Calu3 (cell line): ENCODE measurements around the gene HCST. TPM values are rescaled to one million over a fixed set of nuclear protein-coding genes. Genes with fewer than 3 reads are reported as not detected.

Source experiments
- BruUV-seq: library from RNA; stranded (reverse); fragments of 400-500 nt; replicated peaks from 2 replicates; lab custom pipeline; 2021; lab: Mats Ljungman, UMichigan
- CTCF ChIA-PET: fragments of 300-600 bp; sonication (Branson Sonifier 250); formaldehyde crosslinking; loops from one replicate; lab custom pipeline; 2022; ENCODE audit warnings: antibody characterized with exemption; lab: Charles Lee
- DNase-seq: peaks from one replicate; pipeline ENCODE4 v3.0.0; 2022
- H3K27ac Mint-ChIP-seq: one replicate; pipeline ENCODE4 v1.8.0; 2022; ENCODE audit warnings: mixed read lengths; ENCODE audit not compliant: unreplicated experiment
- H3K27me3 Mint-ChIP-seq: one replicate; pipeline ENCODE4 v1.8.0; 2022; ENCODE audit warnings: mixed read lengths; ENCODE audit not compliant: unreplicated experiment
- H3K36me3 Mint-ChIP-seq: one replicate; pipeline ENCODE4 v1.8.0; 2022; ENCODE audit warnings: mild to moderate bottlenecking, moderate library complexity, mixed read lengths; ENCODE audit not compliant: insufficient read depth, unreplicated experiment
- H3K4me1 Mint-ChIP-seq: one replicate; pipeline ENCODE4 v1.8.0; 2022; ENCODE audit warnings: mild to moderate bottlenecking, low read depth, mixed read lengths; ENCODE audit not compliant: unreplicated experiment
- H3K4me3 Mint-ChIP-seq: one replicate; pipeline ENCODE4 v1.8.0; 2022; ENCODE audit warnings: mild to moderate bottlenecking, low read depth, moderate library complexity, mixed read lengths; ENCODE audit not compliant: unreplicated experiment
- H3K9me3 Mint-ChIP-seq: one replicate; pipeline ENCODE4 v1.8.0; 2022; ENCODE audit warnings: low read depth, mixed read lengths; ENCODE audit not compliant: unreplicated experiment
- CTCF ChIP-seq: fragments of 200-600 bp; IDR thresholded peaks from one replicate; pipeline ENCODE4 v1.8.0; 2022; ENCODE audit warnings: antibody characterized with exemption; ENCODE audit not compliant: unreplicated experiment
- intact Hi-C: fragments of 100-400 bp; cut with micrococcal nuclease; formaldehyde crosslinking; loops from one replicate; pipeline ENCODE4 v1.10.0; 2022; ENCODE audit not compliant: unreplicated experiment
- total RNA-seq: library from RNA; stranded (reverse); gene quantifications from 2 replicates; pipeline ENCODE4 v1.2.3, GENCODE V29; 2022

Gene HCST
- total RNA-seq, 1 experiment from 2014 or later: not detected

- H3K4me3 Mint-ChIP-seq: no peak overlapping the region
- no peaks in the 10 kb centered on the region for H3K36me3 Mint-ChIP-seq
- intact Hi-C loops: no loop called here
- DNase-seq: no peak
- H3K9me3 Mint-ChIP-seq: no peaks in the 10 kb centered on the region
- peaks cover 36% of the 10 kb centered on the region for H3K27me3 Mint-ChIP-seq
- no TSS peak for BruUV-seq
- CTCF ChIA-PET: no interaction called here
- no peak for TF ChIP-seq CTCF
- no peak overlapping the region for H3K27ac Mint-ChIP-seq
- H3K4me1 Mint-ChIP-seq: no peaks in the 10 kb centered on the region
Measured at GRCh38 chr19:35919306-35919705, 17.0 kb downstream of the HCST start.

GRCh38 chr19:35921012-35921411 lies 18.7 kb downstream of the HCST start:
- no peak for DNase-seq
- TF ChIP-seq CTCF: no peak
- no peaks in the 10 kb centered on the region for H3K4me1 Mint-ChIP-seq
- H3K4me3 Mint-ChIP-seq: no peak overlapping the region
- BruUV-seq: no TSS peak
- peaks cover 40% of the 10 kb centered on the region for H3K27me3 Mint-ChIP-seq
- intact Hi-C loops: no loop called here
- no peaks in the 10 kb centered on the region for H3K9me3 Mint-ChIP-seq
- CTCF ChIA-PET: no interaction called here
- no peaks in the 10 kb centered on the region for H3K36me3 Mint-ChIP-seq
- no peak overlapping the region for H3K27ac Mint-ChIP-seq

- intact Hi-C loops: no loop called here
- Mint-ChIP-seq H3K4me3 (no peak overlapping the region), H3K36me3 (no peaks in the 10 kb centered on the region), H3K27ac (no peak overlapping the region), H3K4me1 (no peaks in the 10 kb centered on the region), H3K27me3 (peaks cover 47% of the 10 kb centered on the region), H3K9me3 (no peaks in the 10 kb centered on the region)
- no TSS peak for BruUV-seq
- TF ChIP-seq CTCF: no peak
- CTCF ChIA-PET: no interaction called here
- DNase-seq: no peak
Measured at GRCh38 chr19:35925501-35925900, 23.2 kb downstream of the HCST start.

- Mint-ChIP-seq H3K4me3 (no peak overlapping the region), H3K4me1 (peaks cover 8% of the 10 kb centered on the region), H3K27me3 (peaks cover 42% of the 10 kb centered on the region), H3K36me3 (peaks cover 6% of the 10 kb centered on the region), H3K27ac (no peak overlapping the region), H3K9me3 (no peaks in the 10 kb centered on the region)
- BruUV-seq: no TSS peak
- DNase-seq: no peak
- intact Hi-C loops: no loop called here
- CTCF ChIA-PET: interaction anchor here (0.6 kb wide), 1 partner anchor 623 kb away, joined by 6 read pairs; no protein-coding TSS in a partner anchor
- no peak for TF ChIP-seq CTCF
Measured at GRCh38 chr19:35928507-35928906, 26.2 kb downstream of the HCST start.
